Measurements from ENCODE around the gene TEX53.

Gene TEX53

DNA sequence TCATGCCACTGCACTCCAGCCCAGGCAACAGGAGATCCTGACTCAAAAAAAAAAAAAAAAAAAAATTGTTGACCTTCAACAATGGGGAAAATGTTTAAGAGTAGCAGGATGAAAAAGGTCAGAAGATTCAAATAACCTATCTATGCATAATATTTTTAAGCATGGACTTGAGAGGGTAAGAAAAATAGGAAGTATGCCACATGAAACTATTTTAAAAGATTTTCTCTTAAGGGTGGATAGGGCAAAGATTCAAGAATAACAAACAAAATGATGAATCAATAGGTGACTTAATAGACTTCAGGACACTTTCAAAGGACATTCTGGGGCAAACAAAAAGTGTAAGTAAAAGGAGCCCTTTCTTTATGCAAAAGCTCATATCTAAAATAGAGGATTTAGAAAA is 21.2 kb upstream of the TEX53 start:
- H3K27ac ChIP-seq = no peak overlapping the region
- no peak for TF ChIP-seq ZFX (IDR thresholded peaks at IDR 0.05)
- TF ChIP-seq, protein P1, sequence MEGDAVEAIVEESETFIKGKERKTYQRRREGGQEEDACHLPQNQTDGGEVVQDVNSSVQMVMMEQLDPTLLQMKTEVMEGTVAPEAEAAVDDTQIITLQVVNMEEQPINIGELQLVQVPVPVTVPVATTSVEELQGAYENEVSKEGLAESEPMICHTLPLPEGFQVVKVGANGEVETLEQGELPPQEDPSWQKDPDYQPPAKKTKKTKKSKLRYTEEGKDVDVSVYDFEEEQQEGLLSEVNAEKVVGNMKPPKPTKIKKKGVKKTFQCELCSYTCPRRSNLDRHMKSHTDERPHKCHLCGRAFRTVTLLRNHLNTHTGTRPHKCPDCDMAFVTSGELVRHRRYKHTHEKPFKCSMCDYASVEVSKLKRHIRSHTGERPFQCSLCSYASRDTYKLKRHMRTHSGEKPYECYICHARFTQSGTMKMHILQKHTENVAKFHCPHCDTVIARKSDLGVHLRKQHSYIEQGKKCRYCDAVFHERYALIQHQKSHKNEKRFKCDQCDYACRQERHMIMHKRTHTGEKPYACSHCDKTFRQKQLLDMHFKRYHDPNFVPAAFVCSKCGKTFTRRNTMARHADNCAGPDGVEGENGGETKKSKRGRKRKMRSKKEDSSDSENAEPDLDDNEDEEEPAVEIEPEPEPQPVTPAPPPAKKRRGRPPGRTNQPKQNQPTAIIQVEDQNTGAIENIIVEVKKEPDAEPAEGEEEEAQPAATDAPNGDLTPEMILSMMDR (conservative IDR thresholded peaks at IDR 0.05) = no peak

- TF ChIP-seq ZFX (IDR thresholded peaks at IDR 0.05) = no peak
- TF ChIP-seq, protein P1 (conservative IDR thresholded peaks at IDR 0.05) = no peak
- no peak overlapping the region for H3K27ac ChIP-seq
Measured at GRCh38 chr9:114678130-114678529, 20.5 kb upstream of the TEX53 start.

GRCh38 chr9:114677418-114677817 is 19.8 kb upstream of the TEX53 start:
- TF ChIP-seq, protein P1 (conservative IDR thresholded peaks at IDR 0.05) = no peak
- no peak for TF ChIP-seq ZFX (IDR thresholded peaks at IDR 0.05)
- H3K27ac ChIP-seq = no peak overlapping the region

DNA sequence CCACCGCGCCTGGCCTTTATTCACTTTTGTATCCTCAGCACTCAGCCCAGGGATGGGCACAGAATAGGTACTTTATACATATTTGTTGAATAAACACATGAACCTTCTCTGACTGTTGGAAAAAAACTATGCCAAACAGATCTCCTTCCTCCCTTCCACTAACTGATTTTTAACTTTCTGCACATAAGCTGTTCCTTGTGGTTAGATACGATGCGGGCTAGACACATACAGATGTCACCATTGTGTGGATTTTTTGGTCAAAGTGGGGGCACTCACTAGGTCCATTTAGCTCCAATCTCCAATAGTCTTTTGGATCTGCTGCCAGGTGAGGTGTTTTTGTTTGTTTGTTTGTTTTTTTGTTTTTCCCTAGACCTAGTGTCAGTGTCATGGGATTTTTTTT is 19.3 kb upstream of the TEX53 start:
- TF ChIP-seq ZFX (IDR thresholded peaks at IDR 0.05) = no peak
- TF ChIP-seq, protein P1 (conservative IDR thresholded peaks at IDR 0.05) = no peak
- H3K27ac ChIP-seq = no peak overlapping the region

DNA sequence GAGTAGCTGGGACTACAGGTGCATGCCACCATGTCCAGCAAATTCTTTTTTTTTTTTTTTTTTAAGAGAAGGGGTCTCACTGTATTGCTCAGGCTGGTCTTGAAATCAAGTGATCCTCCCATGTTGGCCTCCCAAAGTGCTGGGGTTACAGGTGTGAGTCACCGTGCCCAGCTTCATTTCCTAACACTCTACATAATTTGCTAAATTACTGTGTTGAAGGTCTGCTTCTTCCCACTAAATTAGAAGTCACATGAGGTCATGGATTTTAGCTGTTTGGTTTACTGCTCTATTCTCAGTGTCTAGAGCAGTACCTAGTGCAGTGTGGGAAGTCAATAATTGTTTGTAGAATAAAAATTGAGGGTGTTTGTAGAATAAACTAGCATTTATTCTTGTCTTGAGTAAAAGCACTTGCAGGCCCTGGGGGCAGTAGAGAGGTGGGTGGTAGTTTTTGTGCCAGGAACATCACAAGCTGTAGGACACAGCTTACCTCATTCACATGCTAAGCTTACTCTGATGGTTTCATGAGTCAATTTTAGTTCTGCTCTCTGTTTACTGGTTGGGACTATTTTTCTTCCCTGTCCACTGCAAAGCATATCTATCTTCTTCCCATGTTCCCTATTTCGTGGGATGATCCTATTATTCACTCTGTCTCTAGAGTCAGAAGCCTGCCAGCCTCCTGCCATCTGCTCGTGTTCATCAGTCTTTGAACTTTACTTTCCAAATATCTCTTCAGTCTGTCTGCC is 17.4 kb upstream of the TEX53 start:
- H3K27ac ChIP-seq = no peak overlapping the region
- no peak for TF ChIP-seq ZFX (IDR thresholded peaks at IDR 0.05)
- TF ChIP-seq, protein P1 (conservative IDR thresholded peaks at IDR 0.05) = no peak; the same call in 1 of the 2 replicates

GRCh38 chr9:114674076-114674797 is 16.6 kb upstream of the TEX53 start:
- no peak overlapping the region for H3K27ac ChIP-seq
- TF ChIP-seq ZFX (IDR thresholded peaks at IDR 0.05) = no peak
- TF ChIP-seq, protein P1 (conservative IDR thresholded peaks at IDR 0.05) = no peak

DNA sequence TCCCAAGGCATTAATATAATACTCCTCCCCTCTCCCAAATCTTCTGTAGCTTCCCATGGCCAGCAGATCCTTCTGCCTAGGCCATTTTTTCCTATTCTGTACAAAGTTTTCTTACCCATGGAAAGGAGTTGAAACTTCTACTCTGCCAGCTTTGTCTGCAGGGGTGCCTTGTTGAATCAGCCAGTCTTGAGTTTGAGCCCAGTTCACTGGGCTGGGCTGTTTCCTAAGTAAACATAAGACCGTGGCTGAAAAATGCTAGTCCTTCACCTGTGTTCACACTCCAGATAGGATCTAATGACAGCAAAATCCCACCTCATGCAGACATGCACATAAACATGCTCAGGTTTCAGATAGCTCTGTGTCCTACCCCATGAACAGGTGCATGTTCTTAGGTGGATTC is 14.0 kb upstream of the TEX53 start:
- H3K27ac ChIP-seq = no peak overlapping the region
- TF ChIP-seq ZFX (IDR thresholded peaks at IDR 0.05) = no peak
- TF ChIP-seq, protein P1 (conservative IDR thresholded peaks at IDR 0.05) = no peak

Data from C4-2B (cell line).